H1 (cell line): ENCODE results near the gene OTOF. TPM values are rescaled to one million over a fixed set of nuclear protein-coding genes. Genes with fewer than 3 reads are reported as not detected.

Source experiments
- CTCF ChIA-PET: fragments of 300-600 bp; sonication (Branson Sonifier 250); formaldehyde crosslinking; loops from one replicate; lab custom pipeline; 2021; ENCODE audit not compliant: partially characterized antibody; lab: Charles Lee
- POLR2A ChIA-PET: fragments of 300-600 bp; sonication (Branson Sonifier 250); formaldehyde crosslinking; loops from one replicate; lab custom pipeline; 2021; ENCODE audit warnings: inconsistent platforms; ENCODE audit not compliant: partially characterized antibody; lab: Charles Lee
- DNase-seq, 2 experiments: peaks; one replicate each; pipeline versions ENCODE4 v3.0.0 to v3.0.0-alpha.2; 2010 to 2022; ENCODE audit warnings: low spot score in 2 of 2, low read depth in 1 of 2, mixed read lengths in 1 of 2
- FAIRE-seq: peaks from 2 replicates; lab custom pipeline; 2011; peaks lifted over from hg19 to GRCh38; lab: Jason Lieb, UNC
- H2AFZ ChIP-seq: 2 replicates; pipeline ENCODE4 v1.8.1; 2012; ENCODE audit warnings: low read length, inconsistent platforms
- H2AK5ac ChIP-seq: 2 replicates; pipeline ENCODE4 v1.6.1; 2013; ENCODE audit warnings: low read depth, low read length
- H2BK120ac ChIP-seq: replicated peaks from 2 replicates; pipeline ENCODE3; 2013; ENCODE audit warnings: low read depth, low read length, inconsistent platforms
- H2BK12ac ChIP-seq: 2 replicates; pipeline ENCODE4 v1.6.1; 2013; ENCODE audit warnings: low read depth, low read length
- H2BK15ac ChIP-seq: 2 replicates; pipeline ENCODE4 v1.6.1; 2013; ENCODE audit warnings: low read length
- H2BK20ac ChIP-seq: 2 replicates; pipeline ENCODE4 v1.6.1; 2013; ENCODE audit warnings: low read length
- H2BK5ac ChIP-seq: 2 replicates; pipeline ENCODE4 v1.6.1; 2013; ENCODE audit warnings: low read depth, low read length
- H3K14ac ChIP-seq: 2 replicates; pipeline ENCODE4 v1.6.1; 2013; ENCODE audit warnings: inconsistent platforms; ENCODE audit not compliant: insufficient read length
- H3K18ac ChIP-seq: 2 replicates; pipeline ENCODE4 v1.6.1; 2013; ENCODE audit warnings: low read length; ENCODE audit errors: extremely low read depth
- H3K23ac ChIP-seq: 2 replicates; pipeline ENCODE4 v1.6.1; 2013; ENCODE audit warnings: inconsistent platforms; ENCODE audit not compliant: insufficient read length
- H3K23me2 ChIP-seq: 2 replicates; pipeline ENCODE4 v1.6.1; 2013; ENCODE audit warnings: low read depth, low read length
- H3K27ac ChIP-seq: 2 replicates; pipeline ENCODE4 v1.6.1; 2011; ENCODE audit warnings: low read depth, low read length, inconsistent platforms
- H3K27me3 ChIP-seq, 4 experiments: replicated peaks in 1 of 4; 1 replicate in 1 of 4; 2 replicates in 3 of 4; pipeline versions ENCODE4 v1.6.1 to v1.8.1; 2011 to 2013; ENCODE audit warnings: low read length in 3 of 4, mild to moderate bottlenecking in 3 of 4, inconsistent platforms in 2 of 4, mixed read lengths in 2 of 4, moderate library complexity in 1 of 4; ENCODE audit not compliant: control insufficient read depth in 3 of 4, insufficient read depth in 3 of 4; ENCODE audit errors: extremely low read depth in 1 of 4
- H3K36me3 ChIP-seq, 4 experiments: 2 replicates each; pipeline versions ENCODE4 v1.6.1 to v1.8.1; 2011 to 2013; ENCODE audit warnings: mild to moderate bottlenecking in 4 of 4, low read length in 3 of 4, moderate library complexity in 2 of 4, control low read depth in 1 of 4, inconsistent platforms in 1 of 4; ENCODE audit not compliant: insufficient read depth in 4 of 4, control insufficient read depth in 2 of 4
- H3K4ac ChIP-seq: replicated peaks from 2 replicates; pipeline ENCODE3; 2013; ENCODE audit warnings: low read length, low read depth, mixed read lengths, inconsistent platforms; ENCODE audit not compliant: insufficient read length
- H3K4me1 ChIP-seq, 4 experiments: replicated peaks in 1 of 4; 1 replicate in 1 of 4; 2 replicates in 3 of 4; pipeline versions ENCODE4 v1.6.1 to v1.8.1; 2011 to 2013; ENCODE audit warnings: low read length in 3 of 4, inconsistent platforms in 2 of 4, mixed read lengths in 1 of 4; ENCODE audit not compliant: insufficient read depth in 4 of 4, control insufficient read depth in 3 of 4
- H3K4me2 ChIP-seq, 2 experiments: 2 replicates each; pipeline versions ENCODE4 v1.6.1 to v1.8.1; 2011 to 2013; ENCODE audit warnings: low read depth in 2 of 2, low read length in 2 of 2, control low read depth in 1 of 2, inconsistent platforms in 1 of 2, mild to moderate bottlenecking in 1 of 2; ENCODE audit not compliant: insufficient read depth in 1 of 2
- H3K4me3 ChIP-seq, 4 experiments: fragments of 200-600, 300-600 bp in 1 of 4; sonication (generic), shearing (Covaris generic), sonication (Bioruptor Twin) in 1 of 4; 2 replicates each; pipeline versions ENCODE4 v1.5.1 to v1.8.1; 2011 to 2016; ENCODE audit warnings: low read length in 4 of 4, low read depth in 3 of 4, control low read depth in 2 of 4, inconsistent platforms in 2 of 4, mild to moderate bottlenecking in 2 of 4, mixed read lengths in 1 of 4, moderate library complexity in 1 of 4; ENCODE audit not compliant: insufficient read depth in 2 of 4; ENCODE audit errors: extremely low read depth in 1 of 4
- H3K56ac ChIP-seq: replicated peaks from 2 replicates; pipeline ENCODE3; 2013; ENCODE audit warnings: low read depth, mild to moderate bottlenecking, mixed read lengths, low read length, inconsistent platforms; ENCODE audit not compliant: insufficient read length
- H3K79me1 ChIP-seq: 2 replicates; pipeline ENCODE4 v1.6.1; 2013; ENCODE audit warnings: low read depth, low read length, control low read depth
- H3K79me2 ChIP-seq, 2 experiments: 2 replicates each; pipeline versions ENCODE4 v1.6.1 to v1.8.1; 2012 to 2013; ENCODE audit warnings: low read length in 2 of 2, mild to moderate bottlenecking in 2 of 2, inconsistent platforms in 1 of 2; ENCODE audit not compliant: insufficient read depth in 2 of 2, control insufficient read depth in 1 of 2
- H3K9ac ChIP-seq, 4 experiments: replicated peaks in 1 of 4; 1 replicate in 1 of 4; 2 replicates in 3 of 4; pipeline versions ENCODE4 v1.6.1 to v1.8.1; 2011 to 2013; ENCODE audit warnings: low read depth in 3 of 4, low read length in 3 of 4, control low read depth in 2 of 4, mild to moderate bottlenecking in 2 of 4, moderate library complexity in 2 of 4, inconsistent platforms in 1 of 4; ENCODE audit errors: extremely low read depth in 1 of 4
- H3K9me3 ChIP-seq, 2 experiments: 2 replicates each; pipeline versions ENCODE4 v1.6.1 to v1.8.1; 2012 to 2013; ENCODE audit warnings: mild to moderate bottlenecking in 2 of 2, moderate library complexity in 2 of 2, control low read depth in 1 of 2, inconsistent platforms in 1 of 2, low read depth in 1 of 2, low read length in 1 of 2, mixed read lengths in 1 of 2; ENCODE audit not compliant: insufficient read depth in 2 of 2
- H4K20me1 ChIP-seq, 2 experiments: replicated peaks in 1 of 2; 2 replicates each; pipeline versions ENCODE3 to v1.8.1; 2011 to 2013; ENCODE audit warnings: inconsistent platforms in 2 of 2, low read length in 2 of 2, mild to moderate bottlenecking in 1 of 2; ENCODE audit not compliant: insufficient read depth in 2 of 2, control insufficient read depth in 1 of 2
- H4K5ac ChIP-seq: 2 replicates; pipeline ENCODE4 v1.6.1; 2013; ENCODE audit warnings: low read length, low read depth, mixed read lengths, inconsistent platforms; ENCODE audit not compliant: insufficient read length
- H4K8ac ChIP-seq: 2 replicates; pipeline ENCODE4 v1.8.0; 2013; ENCODE audit warnings: mild to moderate bottlenecking, moderate library complexity, low read length, inconsistent platforms; ENCODE audit not compliant: insufficient read depth; ENCODE audit errors: extremely low read depth
- H4K91ac ChIP-seq: replicated peaks from 2 replicates; pipeline ENCODE3; 2013; ENCODE audit warnings: low read length, mixed read lengths, inconsistent platforms; ENCODE audit not compliant: insufficient read length
- BRCA1 ChIP-seq: IDR thresholded peaks from 2 replicates; pipeline ENCODE4 v1.6.1; 2012; ENCODE audit warnings: low read depth, low read length, improper control_type of control experiment
- JUN ChIP-seq: IDR thresholded peaks from 2 replicates; pipeline ENCODE4 v1.6.1; 2011; ENCODE audit warnings: low read depth, mild to moderate bottlenecking, improper control_type of control experiment, low read length
- KDM5A ChIP-seq: fragments of 200-600 bp; IDR thresholded peaks from 2 replicates; pipeline ENCODE4 v1.7.1; 2012; ENCODE audit warnings: mild to moderate bottlenecking, low read length, inconsistent platforms, mixed read lengths
- NANOG ChIP-seq: IDR thresholded peaks from 2 replicates; pipeline ENCODE4 v1.6.1; 2011; ENCODE audit warnings: low read length, low read depth, mild to moderate bottlenecking, inconsistent platforms; ENCODE audit not compliant: insufficient read depth, poor library complexity, severe bottlenecking
- NRF1 ChIP-seq: IDR thresholded peaks from 2 replicates; pipeline ENCODE4 v1.6.1; 2011; ENCODE audit warnings: mild to moderate bottlenecking, low read depth, low read length, improper control_type of control experiment
- POU5F1 ChIP-seq: IDR thresholded peaks from 2 replicates; pipeline ENCODE4 v1.6.1; 2011; ENCODE audit warnings: low read depth, mild to moderate bottlenecking, low read length, moderate library complexity
- RNF2 ChIP-seq: fragments of 200-900, 300-1000 bp; sonication (generic); IDR thresholded peaks from 2 replicates; pipeline ENCODE4 v1.7.1; 2016; ENCODE audit warnings: borderline replicate concordance, low read depth, mild to moderate bottlenecking, antibody characterized with exemption, low read length; ENCODE audit not compliant: poor library complexity, severe bottlenecking; ENCODE audit errors: missing control alignments
- SP2 ChIP-seq: IDR thresholded peaks from 2 replicates; pipeline ENCODE4 v1.6.1; 2012; ENCODE audit warnings: mild to moderate bottlenecking, low read length, inconsistent platforms
- TAF7 ChIP-seq: optimal IDR thresholded peaks from 2 replicates; pipeline ENCODE3; 2011; ENCODE audit warnings: low read depth, mild to moderate bottlenecking, inconsistent platforms, low read length, moderate library complexity, borderline replicate concordance
- ZNF274 ChIP-seq: IDR thresholded peaks from 2 replicates; pipeline ENCODE4 v1.7.0; 2012; ENCODE audit warnings: low read length, borderline replicate concordance; ENCODE audit errors: extremely low read depth
- WGBS, 2 experiments: shearing (Covaris generic) in 1 of 2; methylation state at CpG; one replicate each; pipeline versions ENCODE4 v1.1.6 to v1.1.7; 2013 to 2015; ENCODE audit warnings: low lambda C conversion rate in 2 of 2, mixed read lengths in 2 of 2, inconsistent platforms in 1 of 2, low coverage in 1 of 2, missing lambda C conversion rate in 1 of 2; ENCODE audit not compliant: insufficient replicate concordance in 2 of 2, insufficient coverage in 1 of 2, insufficient read length in 1 of 2; ENCODE audit errors: extremely low coverage in 1 of 2, missing lambda C conversion rate in 1 of 2; 5-methylcytosine and 5-hydroxymethylcytosine counted together
- polyA plus RNA-seq, 7 experiments: library from polyadenylated mRNA; depleted of rRNA in 3 of 7; stranded (reverse) in 5 of 7; unstranded in 2 of 7; fragments of >200 nt in 5 of 7; fragments of 200-250 nt in 2 of 7; gene quantifications; 1 replicate in 5 of 7; 2 replicates in 1 of 7; 4 replicates in 1 of 7; pipeline versions ENCODE4 v1.2.1 to v1.2.3, GENCODE V29; 2011 to 2013; ENCODE audit warnings: missing spikeins in 2 of 7, mixed read lengths in 2 of 7
- total RNA-seq: library from RNA; stranded (reverse); fragmentation: NEBNext Ultra II Directional; extraction: Animal tissue kit (Norgen Biotek cat#: 25700); gene quantifications from 2 replicates; pipeline ENCODE4 v1.2.1, GENCODE V29; 2021
- TF ChIP-seq, protein P1 (sequence below): IDR thresholded peaks from 2 replicates; pipeline ENCODE4 v1.6.1; 2011; ENCODE audit warnings: low read depth, mild to moderate bottlenecking, low read length; ENCODE audit not compliant: insufficient read depth

The OTOF gene
- total and polyA plus RNA-seq, 2 of the 8 experiments (the other 6 are each of a cell fraction or from before 2014, with no cell fraction given) = 0.06 TPM; not detected in 1

- Histone ChIP-seq H3K36me3 (no peaks in the 10 kb centered on the region), H3K4me3 (no peak overlapping the region), H2BK12ac (no peak overlapping the region), H3K4me1 (no peaks in the 10 kb centered on the region; a peak in 1 of 7 replicates), H3K79me2 (no peaks in the 10 kb centered on the region), H2BK15ac (no peak overlapping the region), H3K14ac (no peak overlapping the region), H3K18ac (no peak overlapping the region), H3K23me2 (peaks cover 5% of the 10 kb centered on the region; the same call in 1 of the 2 replicates), H2BK5ac (no peak overlapping the region), H3K9me3 (no peaks in the 10 kb centered on the region), H3K79me1 (no peaks in the 10 kb centered on the region), H2BK120ac (no peak overlapping the region), H4K8ac (no peak overlapping the region), H3K4ac (no peak overlapping the region), H3K56ac (no peak overlapping the region), H4K91ac (no peak overlapping the region), H4K20me1 (peaks cover 0 to 7% of the 10 kb centered on the region in 2 experiments), H2AK5ac (no peak overlapping the region), H3K27me3 (no peaks in the 10 kb centered on the region), H2BK20ac (no peak overlapping the region), H3K27ac (no peak overlapping the region), H3K9ac (no peak overlapping the region), H3K4me2 (no peak overlapping the region), H4K5ac (no peak overlapping the region), H2AFZ (no peak overlapping the region), H3K23ac (no peak overlapping the region)
- DNase-seq (no peak), FAIRE-seq (no peak)
- 91% methylated on average over 13 of the region's 13 CpGs; no CpG with 5 or more reads in 1 of the 2 experiments for WGBS, 2 experiments
- POLR2A ChIA-PET = no interaction called here
- CTCF ChIA-PET = interaction anchor here (1.0 to 3.4 kb wide), 6 partner anchors 11 to 20 kb away, joined by 3 to 14 read pairs (median 4); no protein-coding TSS in a partner anchor
- TF ChIP-seq ZNF274 (no peak), JUN (no peak), SP2 (no peak), TAF7 (no peak), NRF1 (no peak), POU5F1 (no peak), KDM5A (no peak), NANOG (no peak), BRCA1 (no peak), RNF2 (no peak)
- TF ChIP-seq, protein P1, sequence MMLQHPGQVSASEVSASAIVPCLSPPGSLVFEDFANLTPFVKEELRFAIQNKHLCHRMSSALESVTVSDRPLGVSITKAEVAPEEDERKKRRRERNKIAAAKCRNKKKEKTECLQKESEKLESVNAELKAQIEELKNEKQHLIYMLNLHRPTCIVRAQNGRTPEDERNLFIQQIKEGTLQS = no peak
These were observed 6.1 kb upstream of the OTOF start for GRCh38 chr2:26483957-26484565.
